ENCODE results near the gene RAB25. TPM values are rescaled to one million over a fixed set of nuclear protein-coding genes. Genes with fewer than 3 reads are reported as not detected.

RAB25 gene
- total and polyA plus RNA-seq, 11 donors = 0.38 TPM; not detected in 10

DNA sequence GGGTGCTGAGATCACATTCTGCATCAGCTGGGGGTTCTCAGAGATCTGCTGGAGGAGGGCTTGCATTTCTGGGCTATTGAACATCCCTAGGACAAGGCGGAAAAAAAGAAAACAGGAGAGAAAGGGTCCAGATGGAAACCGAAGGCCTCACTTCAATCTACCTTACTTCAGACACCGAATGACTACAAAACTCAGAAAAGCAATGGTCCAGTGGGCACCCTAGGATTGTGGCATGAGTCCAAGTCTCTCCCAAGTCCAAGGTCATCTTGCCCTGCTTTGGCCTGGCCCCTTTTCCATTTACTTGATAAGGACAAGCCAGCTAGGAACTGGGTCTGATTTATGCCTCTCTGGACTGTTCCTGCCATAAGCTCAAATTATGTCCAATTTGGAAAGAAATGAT, 18.1 kb upstream of the RAB25 start:
- Histone ChIP-seq H3K4me3 (no peak overlapping the region), H3K9me3 (no peaks in the 10 kb centered on the region), H3K27ac (no peak overlapping the region), H3K4me1 (no peaks in the 10 kb centered on the region), H3K27me3 (no peaks in the 10 kb centered on the region), H3K36me3 (peaks cover 0 to 83% (median 61%) of the 10 kb centered on the region in 9 donors)
- no peak for ATAC-seq
- WGBS, 4 donors = 92 to 96% (median 94%) methylated on average over 3 of the region's 3 CpGs
- no peak for TF ChIP-seq POLR2A (IDR thresholded peaks at IDR 0.05)
- TF ChIP-seq, protein P1, sequence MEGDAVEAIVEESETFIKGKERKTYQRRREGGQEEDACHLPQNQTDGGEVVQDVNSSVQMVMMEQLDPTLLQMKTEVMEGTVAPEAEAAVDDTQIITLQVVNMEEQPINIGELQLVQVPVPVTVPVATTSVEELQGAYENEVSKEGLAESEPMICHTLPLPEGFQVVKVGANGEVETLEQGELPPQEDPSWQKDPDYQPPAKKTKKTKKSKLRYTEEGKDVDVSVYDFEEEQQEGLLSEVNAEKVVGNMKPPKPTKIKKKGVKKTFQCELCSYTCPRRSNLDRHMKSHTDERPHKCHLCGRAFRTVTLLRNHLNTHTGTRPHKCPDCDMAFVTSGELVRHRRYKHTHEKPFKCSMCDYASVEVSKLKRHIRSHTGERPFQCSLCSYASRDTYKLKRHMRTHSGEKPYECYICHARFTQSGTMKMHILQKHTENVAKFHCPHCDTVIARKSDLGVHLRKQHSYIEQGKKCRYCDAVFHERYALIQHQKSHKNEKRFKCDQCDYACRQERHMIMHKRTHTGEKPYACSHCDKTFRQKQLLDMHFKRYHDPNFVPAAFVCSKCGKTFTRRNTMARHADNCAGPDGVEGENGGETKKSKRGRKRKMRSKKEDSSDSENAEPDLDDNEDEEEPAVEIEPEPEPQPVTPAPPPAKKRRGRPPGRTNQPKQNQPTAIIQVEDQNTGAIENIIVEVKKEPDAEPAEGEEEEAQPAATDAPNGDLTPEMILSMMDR (IDR thresholded peaks at IDR 0.05) = no peak
- peak in 1 of 5 donors; percentile 13 for DNase-seq
- intact Hi-C loops (cut with DNase I) = no loop called here

DNA sequence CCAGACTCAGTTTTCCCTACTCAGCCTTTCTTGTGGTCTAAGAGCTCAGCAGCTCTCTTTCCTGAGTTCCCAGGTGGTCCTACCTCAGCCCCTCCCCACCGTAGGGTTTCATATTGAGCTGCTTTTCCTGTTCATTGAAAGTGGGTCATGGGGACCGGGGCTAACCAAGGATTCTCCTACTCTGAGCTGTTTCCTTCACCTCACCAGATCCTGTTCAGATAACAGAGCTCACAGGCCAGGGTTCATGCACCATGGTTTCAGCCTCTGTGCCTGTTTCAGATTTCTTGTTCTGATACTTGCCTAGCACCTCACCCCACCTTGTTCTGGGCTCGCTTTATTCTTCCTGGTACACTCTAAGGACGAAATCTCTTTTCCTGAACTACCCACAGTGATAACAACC, 15.9 kb upstream of the RAB25 start:
- H3K4me1 ChIP-seq = peaks cover 0 to 8% (median 0%) of the 10 kb centered on the region in 12 donors
- H3K27me3 ChIP-seq = no peaks in the 10 kb centered on the region
- H3K27ac ChIP-seq = no peak overlapping the region
- no peak overlapping the region for H3K4me3 ChIP-seq
- intact Hi-C loops (cut with DNase I) = no loop called here
- ATAC-seq = no peak
- no peak for DNase-seq
- TF ChIP-seq, protein P1 (IDR thresholded peaks at IDR 0.05) = no peak
- no peak for TF ChIP-seq POLR2A (IDR thresholded peaks at IDR 0.05)
- H3K36me3 ChIP-seq = peaks cover 0 to 83% (median 66%) of the 10 kb centered on the region in 9 donors
- H3K9me3 ChIP-seq = no peaks in the 10 kb centered on the region
- 95 to 99% (median 96%) methylated on average over 4 of the region's 4 CpGs for WGBS, 4 donors

DNA sequence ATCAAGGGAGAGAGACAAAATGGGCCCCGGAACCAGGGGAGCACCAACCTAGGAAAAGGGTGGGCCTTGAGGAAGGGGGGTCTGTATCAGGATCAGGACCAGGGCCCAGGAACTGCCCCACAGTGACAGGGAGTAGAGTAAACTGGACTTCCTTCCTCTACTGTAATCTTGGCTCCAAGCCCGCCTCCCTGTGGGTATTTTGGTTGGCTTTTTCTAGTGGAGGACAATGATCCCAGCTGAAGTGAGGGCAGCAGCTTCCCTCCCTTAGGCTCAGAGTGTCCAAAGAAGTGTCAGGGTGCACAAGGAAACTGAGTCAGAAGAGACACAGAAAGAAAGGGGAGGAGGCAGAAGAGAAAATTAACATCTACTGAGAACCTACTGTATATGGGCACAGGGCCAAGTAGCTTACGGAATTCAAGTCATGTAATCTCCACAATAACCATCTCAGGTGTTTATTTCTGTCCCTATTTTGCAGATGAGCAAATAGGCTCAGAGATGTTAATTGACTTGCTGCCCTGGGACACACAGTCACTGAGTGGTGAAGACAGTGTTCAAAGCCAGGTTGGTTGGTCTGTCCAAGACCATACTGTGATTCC, 12.2 kb upstream of the RAB25 start:
- no peaks in the 10 kb centered on the region for H3K9me3 ChIP-seq
- H3K27me3 ChIP-seq = no peaks in the 10 kb centered on the region
- peaks cover 0 to 33% (median 15%) of the 10 kb centered on the region in 12 donors for H3K4me1 ChIP-seq
- H3K4me3 ChIP-seq = no peak overlapping the region
- intact Hi-C loops (cut with DNase I) = no loop called here
- TF ChIP-seq, protein P1 (IDR thresholded peaks at IDR 0.05) = no peak
- TF ChIP-seq POLR2A (IDR thresholded peaks at IDR 0.05) = no peak
- ATAC-seq (no peak), DNase-seq (no peak)
- peaks cover 0 to 53% (median 33%) of the 10 kb centered on the region in 9 donors for H3K36me3 ChIP-seq
- 73 to 81% (median 75%) methylated on average over 3 of the region's 3 CpGs for WGBS, 4 donors
- H3K27ac ChIP-seq = no peak overlapping the region

DNA sequence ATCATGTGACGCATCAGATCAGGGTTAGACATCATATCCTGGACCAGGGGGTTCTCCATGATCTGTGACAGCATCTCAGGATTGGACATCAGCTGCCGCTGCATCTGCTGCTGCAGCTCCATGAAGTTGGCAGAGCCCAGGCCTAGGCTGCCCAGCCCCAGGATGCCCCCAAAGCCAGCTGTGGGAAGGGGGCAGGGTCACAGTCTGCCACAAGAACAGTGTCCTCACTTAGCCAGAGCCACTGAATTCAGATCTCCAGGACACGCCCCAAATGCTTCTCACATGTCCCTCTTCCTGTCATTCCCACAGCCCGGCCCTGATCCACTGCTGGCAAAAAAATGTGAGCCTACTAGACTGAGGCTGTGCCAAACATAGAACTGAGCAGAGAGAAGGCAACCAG, 10.6 kb upstream of the RAB25 start:
- peak; percentile 44 to 75 (median 64) for DNase-seq
- peak in 2 of 4 donors; percentile 4 to 32 for ATAC-seq
- no peak for TF ChIP-seq POLR2A (IDR thresholded peaks at IDR 0.05)
- TF ChIP-seq, protein P1 (IDR thresholded peaks at IDR 0.05) = no peak
- no peaks in the 10 kb centered on the region for H3K9me3 ChIP-seq
- intact Hi-C loops (cut with DNase I) = loop anchor here in 4 of 10 donors (2.0 to 10.0 kb wide), 4 partner anchors 30 to 116 kb away; partner anchors contain the start of genes KHDC4 (in 2 of the 4), RXFP4 (in 2 of the 4) and SSR2 (in 1 of the 4)
- H3K27me3 ChIP-seq = no peaks in the 10 kb centered on the region
- peaks cover 0 to 37% (median 17%) of the 10 kb centered on the region in 12 donors for H3K4me1 ChIP-seq
- peak overlapping the region in 2 of 12 donors; percentile 32 to 52 for H3K27ac ChIP-seq
- no peak overlapping the region for H3K4me3 ChIP-seq
- WGBS, 4 donors = 57 to 62% (median 61%) methylated on average over 4 of the region's 4 CpGs
- H3K36me3 ChIP-seq = peaks cover 0 to 45% (median 32%) of the 10 kb centered on the region in 9 donors

Data from heart left ventricle (tissue), 16 donors.